Ectodermal cell (in vitro differentiated cells): ENCODE results near the gene ITGA2.

Experiments
- H3K27ac ChIP-seq: 2 replicates; pipeline ENCODE4 v1.7.0; 2013; ENCODE audit warnings: mild to moderate bottlenecking, low read depth, low read length; ENCODE audit not compliant: insufficient read depth, poor library complexity, severe bottlenecking
- H3K27me3 ChIP-seq: 2 replicates; pipeline ENCODE4 v1.7.0; 2013; ENCODE audit warnings: mild to moderate bottlenecking, low read length; ENCODE audit not compliant: insufficient read depth, control insufficient read depth, poor library complexity, severe bottlenecking
- H3K36me3 ChIP-seq: one replicate; pipeline ENCODE4 v1.7.0; 2013; ENCODE audit warnings: low read length; ENCODE audit not compliant: control insufficient read depth, insufficient read depth
- H3K4me1 ChIP-seq: one replicate; pipeline ENCODE4 v1.7.0; 2013; ENCODE audit warnings: low read length; ENCODE audit not compliant: control insufficient read depth, insufficient read depth
- H3K4me3 ChIP-seq: 2 replicates; pipeline ENCODE4 v1.7.0; 2013; ENCODE audit warnings: low read depth, low read length, control low read depth; ENCODE audit not compliant: insufficient read depth
- H3K9me3 ChIP-seq: 2 replicates; pipeline ENCODE4 v1.7.0; 2013; ENCODE audit warnings: mild to moderate bottlenecking, low read length, moderate library complexity; ENCODE audit not compliant: control insufficient read depth
- WGBS, 2 experiments: methylation state at CpG; one replicate each; pipeline ENCODE4 v1.1.7; 2013; ENCODE audit warnings: missing lambda C conversion rate in 2 of 2; 5-methylcytosine and 5-hydroxymethylcytosine counted together

The ITGA2 gene

GRCh38 chr5:53069626-53070025 lies 80.5 kb downstream of the ITGA2 start:
- Histone ChIP-seq H3K4me3 (no peak overlapping the region), H3K36me3 (no peaks in the 10 kb centered on the region), H3K27ac (no peak overlapping the region), H3K4me1 (no peaks in the 10 kb centered on the region), H3K27me3 (no peaks in the 10 kb centered on the region), H3K9me3 (no peaks in the 10 kb centered on the region)
- 91 to 97% methylated on average over 5 of the region's 5 CpGs for WGBS, 2 experiments

- H3K36me3 ChIP-seq, result no peaks in the 10 kb centered on the region
- no peaks in the 10 kb centered on the region for H3K4me1 ChIP-seq
- 90 to 97% methylated on average over 2 of the region's 2 CpGs for WGBS, 2 experiments
- H3K4me3 ChIP-seq, result no peak overlapping the region
- no peaks in the 10 kb centered on the region for H3K9me3 ChIP-seq
- H3K27ac ChIP-seq, result no peak overlapping the region
- H3K27me3 ChIP-seq, result no peaks in the 10 kb centered on the region
These were observed 82.1 kb downstream of the ITGA2 start for GRCh38 chr5:53071298-53071697.

- H3K4me1 ChIP-seq, result no peaks in the 10 kb centered on the region
- 96 to 98% methylated on average over 1 to 2 of the region's 2 CpGs for WGBS, 2 experiments
- H3K9me3 ChIP-seq, result no peaks in the 10 kb centered on the region
- no peaks in the 10 kb centered on the region for H3K36me3 ChIP-seq
- H3K27me3 ChIP-seq, result no peaks in the 10 kb centered on the region
- H3K4me3 ChIP-seq, result no peak overlapping the region
- H3K27ac ChIP-seq, result no peak overlapping the region
These were observed 82.6 kb downstream of the ITGA2 start for GRCh38 chr5:53071738-53072137.

GRCh38 chr5:53073348-53073747 lies 84.2 kb downstream of the ITGA2 start:
- Histone ChIP-seq H3K4me3 (no peak overlapping the region), H3K27me3 (no peaks in the 10 kb centered on the region), H3K4me1 (no peaks in the 10 kb centered on the region), H3K36me3 (no peaks in the 10 kb centered on the region), H3K9me3 (no peaks in the 10 kb centered on the region), H3K27ac (no peak overlapping the region)
- WGBS, 2 experiments, result 88 to 97% methylated on average over 2 of the region's 2 CpGs

- no peaks in the 10 kb centered on the region for H3K27me3 ChIP-seq
- H3K9me3 ChIP-seq, result no peaks in the 10 kb centered on the region
- no peaks in the 10 kb centered on the region for H3K4me1 ChIP-seq
- 90 to 97% methylated on average over 2 of the region's 2 CpGs for WGBS, 2 experiments
- no peaks in the 10 kb centered on the region for H3K36me3 ChIP-seq
- no peak overlapping the region for H3K4me3 ChIP-seq
- no peak overlapping the region for H3K27ac ChIP-seq
These were observed 86.9 kb downstream of the ITGA2 start for GRCh38 chr5:53076014-53076583.

- 90 to 94% methylated on average over 4 of the region's 4 CpGs for WGBS, 2 experiments
- no peak overlapping the region for H3K4me3 ChIP-seq
These were observed 91.1 kb downstream of the ITGA2 start for GRCh38 chr5:53080271-53080670.

GRCh38 chr5:53083927-53084326 lies 94.8 kb downstream of the ITGA2 start:
- Histone ChIP-seq H3K4me1 (no peaks in the 10 kb centered on the region), H3K4me3 (no peak overlapping the region), H3K36me3 (no peaks in the 10 kb centered on the region), H3K9me3 (no peaks in the 10 kb centered on the region), H3K27ac (no peak overlapping the region), H3K27me3 (no peaks in the 10 kb centered on the region)

More at GRCh38 chr5:53080271-53080670, 91.1 kb downstream of the ITGA2 start:
- H3K36me3 ChIP-seq, result no peaks in the 10 kb centered on the region
- H3K27me3 ChIP-seq, result no peaks in the 10 kb centered on the region
- no peaks in the 10 kb centered on the region for H3K9me3 ChIP-seq
- H3K4me1 ChIP-seq, result no peaks in the 10 kb centered on the region
- no peak overlapping the region for H3K27ac ChIP-seq

- Histone ChIP-seq H3K4me1 (no peaks in the 10 kb centered on the region), H3K9me3 (no peaks in the 10 kb centered on the region), H3K27me3 (no peaks in the 10 kb centered on the region), H3K27ac (no peak overlapping the region), H3K4me3 (no peak overlapping the region), H3K36me3 (no peaks in the 10 kb centered on the region)
- WGBS, 2 experiments, result 94% methylated on average over 4 of the region's 4 CpGs
These were observed 95.5 kb downstream of the ITGA2 start for GRCh38 chr5:53084546-53085255.

GRCh38 chr5:53087171-53087570 lies 98.0 kb downstream of the ITGA2 start:
- H3K27ac ChIP-seq, result no peak overlapping the region
- no peaks in the 10 kb centered on the region for H3K4me1 ChIP-seq
- H3K36me3 ChIP-seq, result no peaks in the 10 kb centered on the region
- no peak overlapping the region for H3K4me3 ChIP-seq
- no peaks in the 10 kb centered on the region for H3K9me3 ChIP-seq
- no peaks in the 10 kb centered on the region for H3K27me3 ChIP-seq
- WGBS, 2 experiments, result 100% methylated on average over 1 of the region's 1 CpG; no CpG with 5 or more reads in 1 of the 2 experiments

GRCh38 chr5:53087621-53088121 lies 98.5 kb downstream of the ITGA2 start:
- no peaks in the 10 kb centered on the region for H3K27me3 ChIP-seq
- no peaks in the 10 kb centered on the region for H3K4me1 ChIP-seq
- no peak overlapping the region for H3K4me3 ChIP-seq
- no peaks in the 10 kb centered on the region for H3K9me3 ChIP-seq
- H3K27ac ChIP-seq, result no peak overlapping the region
- no peaks in the 10 kb centered on the region for H3K36me3 ChIP-seq
- 97 to 100% methylated on average over 1 of the region's 1 CpG for WGBS, 2 experiments
